ENCODE results near the gene SMIM5. TPM values are rescaled to one million over a fixed set of nuclear protein-coding genes. Genes with fewer than 3 reads are reported as not detected.
A peak's percentile ranks its signal among the peaks of the same experiment; 100 is the strongest.

SMIM5 gene
- total and polyA plus RNA-seq, 9 of the 15 experiments (the other 6 are each of a cell fraction or from before 2014, with no cell fraction given), result 0.08 TPM; not detected in 8

GRCh38 chr17:75666959-75667790, 33.9 kb downstream of the SMIM5 start, which contains the start of the genes RECQL5 and SAP30BP (continued):
- TF ChIP-seq PRPF4 (IDR thresholded peaks at IDR 0.05; ENCODE audit: insufficient read depth, low read depth, low read length, poor library complexity, severe bottlenecking) (no peak), ZNF561 (CRISPR knock-in tag; conservative IDR thresholded peaks at IDR 0.05) (0 out of 2 replicates have a peak, but pooled peaks have one; percentile 29), ZNF511 (CRISPR knock-in tag; IDR thresholded peaks at IDR 0.05) (no peak; the same call in 1 of the 2 replicates), USF1 (CRISPR knock-in tag; IDR thresholded peaks at IDR 0.05) (peak; percentile 44; the same call in 1 of the 2 replicates), RCOR1 (IDR thresholded peaks at IDR 0.05; ENCODE audit: borderline replicate concordance in 1 of 2, low read depth in 2 of 2, low read length in 2 of 2) (0 out of 4 replicates have a peak, but pooled peaks of 1 of the 2 experiments have one; percentile 29), ZNF121 (CRISPR knock-in tag; conservative IDR thresholded peaks at IDR 0.05) (no peak), NFATC3 (IDR thresholded peaks at IDR 0.05) (no peak), LEF1 (IDR thresholded peaks at IDR 0.05) (no peak), E2F3 (CRISPR knock-in tag; IDR thresholded peaks at IDR 0.05) (0 out of 2 replicates have a peak, but pooled peaks have one; percentile 57), CLOCK (CRISPR knock-in tag; IDR thresholded peaks at IDR 0.05; ENCODE audit: borderline replicate concordance) (no peak), ILK (tag; IDR thresholded peaks at IDR 0.05; ENCODE audit: borderline replicate concordance, low read depth) (no peak), ZBTB40 (IDR thresholded peaks at IDR 0.05) (peak; percentile 93), ZBTB40 (CRISPR knock-in tag; IDR thresholded peaks at IDR 0.05) (no peak)
